Endothelial cell of umbilical vein (primary cell): ENCODE results near the gene TOPAZ1. TPM values are rescaled to one million over a fixed set of nuclear protein-coding genes. Genes with fewer than 3 reads are reported as not detected.

Source experiments
- BruUV-seq: library from RNA; stranded (reverse); fragments of 400-500 nt; replicated peaks from 2 replicates; lab custom pipeline; 2021; lab: Mats Ljungman, UMichigan
- CTCF ChIA-PET: fragments of 300-600, 350-600 bp; sonication (Branson Sonifier 250); formaldehyde crosslinking; loops from one replicate; lab custom pipeline; 2021; ENCODE audit warnings: antibody characterized with exemption, inconsistent platforms; lab: Charles Lee
- POLR2A ChIA-PET: fragments of 300-600, 350-600 bp; sonication (Branson Sonifier 250); formaldehyde crosslinking; loops from one replicate; lab custom pipeline; 2021; ENCODE audit warnings: antibody characterized with exemption, inconsistent platforms; lab: Charles Lee
- DNase-seq: peaks from one replicate; pipeline ENCODE4 v3.0.0-alpha.2; 2011; ENCODE audit warnings: low read depth, low spot score
- FAIRE-seq: peaks from 2 replicates; lab custom pipeline; 2011; peaks lifted over from hg19 to GRCh38; lab: Jason Lieb, UNC
- H2AFZ ChIP-seq: 2 replicates; pipeline ENCODE4 v1.6.0; 2012; ENCODE audit warnings: low read depth, low read length, control low read depth, inconsistent platforms
- H3K27ac ChIP-seq: 2 replicates; pipeline ENCODE4 v1.5.1; 2011; ENCODE audit warnings: low read depth, mild to moderate bottlenecking, control low read depth, low read length, moderate library complexity; ENCODE audit not compliant: insufficient read depth
- H3K27me3 ChIP-seq, 2 experiments: 2 replicates each; pipeline versions ENCODE4 v1.6.0 to v1.6.1; 2011; ENCODE audit warnings: low read length in 2 of 2, mixed read lengths in 1 of 2; ENCODE audit not compliant: control insufficient read depth in 2 of 2, insufficient read depth in 2 of 2
- H3K36me3 ChIP-seq, 2 experiments: 2 replicates in 1 of 2; 3 replicates in 1 of 2; pipeline ENCODE4 v1.5.1; 2011; ENCODE audit warnings: low read length in 2 of 2, mild to moderate bottlenecking in 1 of 2, moderate library complexity in 1 of 2; ENCODE audit not compliant: control insufficient read depth in 2 of 2, insufficient read depth in 2 of 2; ENCODE audit errors: extremely low read depth in 1 of 2
- H3K4me1 ChIP-seq: 3 replicates; pipeline ENCODE4 v1.5.1; 2011; ENCODE audit warnings: mild to moderate bottlenecking, low read length; ENCODE audit not compliant: control insufficient read depth, insufficient read depth; ENCODE audit errors: extremely low read depth
- H3K4me2 ChIP-seq: 2 replicates; pipeline ENCODE4 v1.6.1; 2011; ENCODE audit warnings: low read length, control low read depth, mixed read lengths; ENCODE audit not compliant: insufficient read depth
- H3K4me3 ChIP-seq, 3 experiments: fragments of 200-600 bp in 1 of 3; sonication (generic), shearing (Covaris generic) in 1 of 3; replicated peaks in 1 of 3; 2 replicates each; pipeline ENCODE4 v1.5.1; 2011 to 2016; ENCODE audit warnings: control low read depth in 3 of 3, low read length in 3 of 3, mild to moderate bottlenecking in 2 of 3, inconsistent platforms in 1 of 3, low read depth in 1 of 3, moderate library complexity in 1 of 3; ENCODE audit not compliant: insufficient read depth in 1 of 3
- H3K79me2 ChIP-seq: 2 replicates; pipeline ENCODE4 v1.6.0; 2012; ENCODE audit warnings: low read length, inconsistent platforms; ENCODE audit not compliant: control insufficient read depth, insufficient read depth
- H3K9ac ChIP-seq: replicated peaks from 2 replicates; pipeline ENCODE3; 2011; ENCODE audit warnings: low read length, control low read depth; ENCODE audit not compliant: insufficient read depth; ENCODE audit errors: extremely low read depth
- H3K9me1 ChIP-seq: replicated peaks from 3 replicates; pipeline ENCODE4 v1.6.0; 2011; ENCODE audit warnings: mild to moderate bottlenecking, low read length; ENCODE audit not compliant: control insufficient read depth, insufficient read depth; ENCODE audit errors: extremely low read depth
- H3K9me3 ChIP-seq: replicated peaks from 2 replicates; pipeline ENCODE4 v1.5.1; 2012; ENCODE audit warnings: low read length, inconsistent platforms; ENCODE audit not compliant: control insufficient read depth, insufficient read depth
- H4K20me1 ChIP-seq: replicated peaks from 2 replicates; pipeline ENCODE3; 2011; ENCODE audit warnings: mild to moderate bottlenecking, low read length; ENCODE audit not compliant: control insufficient read depth, insufficient read depth; ENCODE audit errors: extremely low read depth
- CTCF ChIP-seq, 2 donors: IDR thresholded peaks; 1 replicate in 1 of 2; 2 replicates in 1 of 2; pipeline ENCODE4 v1.5.1; 2011; ENCODE audit warnings: low read length in 2 of 2, mild to moderate bottlenecking in 2 of 2, moderate library complexity in 2 of 2, control low read depth in 1 of 2, inconsistent platforms in 1 of 2, low read depth in 1 of 2; ENCODE audit not compliant: insufficient read depth in 1 of 2; ENCODE audit errors: extremely low read depth in 1 of 2
- EZH2 ChIP-seq: IDR thresholded peaks from 2 replicates; pipeline ENCODE4 v1.6.1; 2012; ENCODE audit warnings: borderline replicate concordance, low read depth, mild to moderate bottlenecking, moderate library complexity, low read length, inconsistent platforms; ENCODE audit not compliant: severe bottlenecking
- POLR2AphosphoS5 ChIP-seq: IDR thresholded peaks from 2 replicates; pipeline ENCODE4 v1.6.1; 2012; ENCODE audit warnings: low read depth, mild to moderate bottlenecking, control low read depth, low read length, moderate library complexity; ENCODE audit not compliant: insufficient read depth
- dilution Hi-C: fragments of 300-500 bp; cut with MboI; formaldehyde crosslinking; loops from one replicate; pipeline ENCODE4 v1.15.0; 2019; ENCODE audit warnings: low sequenced_read_pairs; ENCODE audit not compliant: extremely low pct_ligation_motif_present
- intact Hi-C: fragments of 100-400 bp; cut with micrococcal nuclease; formaldehyde crosslinking; loops from one replicate; pipeline ENCODE4 v1.10.0; 2022
- polyA plus RNA-seq, 4 experiments: library from polyadenylated mRNA; depleted of rRNA in 3 of 4; stranded (reverse) in 3 of 4; unstranded in 1 of 4; fragments of >200 nt; gene quantifications; 2 replicates each; pipeline versions ENCODE4 v1.2.1 to v1.2.3, GENCODE V29; 2011 to 2012; ENCODE audit warnings: missing spikeins in 1 of 4
- total RNA-seq: library from RNA; stranded (reverse); gene quantifications from 2 replicates; pipeline ENCODE4 v1.2.3, GENCODE V29; 2021

Gene TOPAZ1
- total and polyA plus RNA-seq, 2 donors (not counting 3 experiments of a cell fraction or from before 2014, with no cell fraction given) = not detected

- Histone ChIP-seq H3K79me2 (peaks cover 9% of the 10 kb centered on the region), H3K36me3 (no peaks in the 10 kb centered on the region), H3K27ac (peak overlapping the region; percentile 54), H4K20me1 (no peaks in the 10 kb centered on the region), H2AFZ (peak overlapping the region; percentile 16), H3K9ac (peak overlapping the region; percentile 81), H3K9me1 (no peaks in the 10 kb centered on the region), H3K4me1 (peaks cover 9% of the 10 kb centered on the region), H3K9me3 (no peaks in the 10 kb centered on the region), H3K4me3 (peak overlapping the region; percentile 65 to 94 (median 68)), H3K4me2 (peak overlapping the region; percentile 99), H3K27me3 (peaks cover 0 to 8% of the 10 kb centered on the region in 2 experiments)
- ChIA-PET CTCF (interaction anchor here (1.3 to 2.8 kb wide), 3 partner anchors 15 to 101 kb away, joined by 4 to 10 read pairs (median 8); no protein-coding TSS in a partner anchor), POLR2A (interaction anchor here (0.8 kb wide), 1 partner anchor 29 kb away, joined by 5 read pairs; no protein-coding TSS in a partner anchor)
- no TSS peak for BruUV-seq
- no peak for DNase-seq
- TF ChIP-seq POLR2AphosphoS5 (peak; percentile 81), EZH2 (no peak), CTCF (IDR thresholded peaks at IDR 0.05; ENCODE audit: extremely low read depth in 1 of 2, insufficient read depth in 1 of 2, low read depth in 1 of 2, low read length in 2 of 2) (peak in 1 of 2 donors; percentile 14)
- FAIRE-seq = no peak
- dilution Hi-C loops (no loop called here), intact Hi-C loops (loop anchor here (1.0 to 2.0 kb wide), 8 partner anchors 15 to 718 kb away; partner anchors contain the start of genes TMEM42 and ZNF445)
These were observed 97.1 kb downstream of the TOPAZ1 start for GRCh38 chr3:44338828-44339127.
